Esophagus muscularis mucosa (tissue), 3 donors: ENCODE data around the gene IFT57.

ENCODE experiments used
- CTCF ChIP-seq, 3 experiments: fragments of 200-600 bp in 2 of 3; fragments of 450-650 bp in 1 of 3; sonication (generic) in 2 of 3; IDR thresholded peaks; one replicate each; pipeline ENCODE4 v1.5.1; 2017 to 2019; ENCODE audit warnings: antibody characterized with exemption in 3 of 3, mild to moderate bottlenecking in 2 of 3, moderate library complexity in 1 of 3
- POLR2AphosphoS5 ChIP-seq, 2 donors: sonication (generic); formaldehyde crosslinking; IDR thresholded peaks; one replicate each; pipeline ENCODE4 v1.6.1; 2017; ENCODE audit warnings: antibody characterized with exemption in 2 of 2

DNA sequence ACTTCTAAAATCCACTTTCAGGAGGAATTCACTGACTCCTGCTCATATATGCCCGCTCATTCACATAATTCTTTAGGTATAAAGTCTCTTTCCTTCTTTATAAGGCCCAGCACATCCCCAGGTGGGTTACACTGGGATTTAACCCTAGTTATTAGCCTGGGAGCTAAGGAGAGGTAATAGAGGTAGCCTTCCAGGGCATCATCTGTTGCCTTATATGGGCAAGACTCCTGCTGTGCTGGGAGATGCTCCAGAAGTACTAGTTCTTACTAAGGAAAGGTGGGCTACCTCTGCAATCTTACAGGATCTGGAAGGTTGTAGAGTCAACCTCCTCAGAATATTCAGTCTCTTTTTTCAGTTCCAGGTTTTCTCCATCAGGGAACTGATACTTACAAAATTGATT lies 13.1 kb upstream of the IFT57 start:
- TF ChIP-seq POLR2AphosphoS5 (IDR thresholded peaks at IDR 0.05) (no peak), CTCF (IDR thresholded peaks at IDR 0.05) (no peak)
